GM18867 (cell line): ENCODE measurements around the gene MME.
"Not testable (repeated sequence)": the region's sequence is repeated elsewhere in the genome, so short reads cannot be mapped to it uniquely, and the experiment has no call there.

Experiments used
- ATAC-seq: cut with Tn5 transposase; IDR thresholded peaks from one replicate; pipeline ENCODE4 v1.9.1; 2021; ENCODE audit warnings: mild to moderate bottlenecking, moderate library complexity; ENCODE audit not compliant: unreplicated experiment

Gene MME

DNA sequence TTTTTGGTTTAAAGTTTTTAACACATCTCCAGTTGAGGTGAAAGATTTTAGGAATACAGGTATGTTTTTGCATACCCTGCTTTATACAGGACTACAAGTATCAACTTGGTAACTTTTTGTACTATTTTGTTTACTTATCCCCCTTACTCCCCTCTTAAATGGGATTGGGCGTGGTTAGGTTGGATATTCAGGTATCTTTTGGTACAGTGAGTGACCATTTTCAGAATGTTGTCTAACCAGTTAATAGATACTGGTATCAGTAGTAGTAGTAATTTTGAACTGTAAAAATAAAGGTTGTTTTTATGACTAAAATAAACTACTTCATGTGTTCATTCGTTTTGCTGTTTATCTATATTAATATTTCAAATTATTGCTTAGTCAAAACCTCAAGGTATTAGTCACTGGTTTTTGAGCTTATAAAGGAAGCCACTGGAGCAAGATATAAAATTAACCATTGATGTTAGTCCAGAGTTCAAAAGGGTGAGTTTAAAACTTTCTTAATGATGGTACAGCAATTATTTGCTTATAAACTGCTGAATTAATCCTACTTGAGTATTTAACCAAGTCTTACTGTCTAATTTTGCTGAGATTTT lies 3.3 kb downstream of the MME start:
- no peak for ATAC-seq

DNA sequence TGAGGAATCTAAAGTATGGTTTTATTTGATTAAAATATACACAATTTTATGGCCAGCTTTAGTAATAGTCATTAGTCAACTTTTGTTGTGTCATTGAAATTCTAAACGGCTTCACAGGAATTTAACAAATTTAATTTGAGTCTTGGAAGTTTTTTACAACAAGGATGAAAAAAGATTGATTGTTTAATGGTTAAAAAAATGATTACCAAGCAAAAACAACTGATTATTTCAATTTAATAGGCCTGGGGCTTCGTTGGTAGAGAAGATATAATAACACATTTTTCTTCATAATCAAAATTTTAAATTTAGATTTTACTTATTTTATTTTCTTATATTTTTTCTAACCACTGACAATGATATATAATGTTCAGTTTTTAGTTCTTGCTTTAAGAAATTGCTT lies 4.4 kb downstream of the MME start:
- no peak for ATAC-seq

DNA sequence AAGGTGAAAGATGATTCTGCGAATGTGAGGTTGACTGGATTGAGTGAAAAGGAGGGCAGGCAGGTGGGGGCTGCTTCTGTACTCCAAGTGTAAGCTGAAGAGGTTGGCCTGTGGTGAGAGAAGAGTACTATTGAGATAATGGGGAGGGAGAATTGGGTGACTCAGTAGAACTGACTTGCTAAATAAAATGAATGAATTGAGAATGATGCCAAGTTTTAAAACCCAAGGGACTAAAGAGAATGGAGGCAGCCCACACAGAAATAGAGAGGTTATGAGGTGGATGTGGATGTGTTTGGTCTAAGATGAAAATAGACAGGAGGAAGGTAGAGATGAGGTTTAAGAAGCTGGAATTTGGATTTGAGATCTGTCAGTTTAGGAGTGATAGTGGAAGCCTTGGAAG lies 5.9 kb downstream of the MME start:
- no peak for ATAC-seq

DNA sequence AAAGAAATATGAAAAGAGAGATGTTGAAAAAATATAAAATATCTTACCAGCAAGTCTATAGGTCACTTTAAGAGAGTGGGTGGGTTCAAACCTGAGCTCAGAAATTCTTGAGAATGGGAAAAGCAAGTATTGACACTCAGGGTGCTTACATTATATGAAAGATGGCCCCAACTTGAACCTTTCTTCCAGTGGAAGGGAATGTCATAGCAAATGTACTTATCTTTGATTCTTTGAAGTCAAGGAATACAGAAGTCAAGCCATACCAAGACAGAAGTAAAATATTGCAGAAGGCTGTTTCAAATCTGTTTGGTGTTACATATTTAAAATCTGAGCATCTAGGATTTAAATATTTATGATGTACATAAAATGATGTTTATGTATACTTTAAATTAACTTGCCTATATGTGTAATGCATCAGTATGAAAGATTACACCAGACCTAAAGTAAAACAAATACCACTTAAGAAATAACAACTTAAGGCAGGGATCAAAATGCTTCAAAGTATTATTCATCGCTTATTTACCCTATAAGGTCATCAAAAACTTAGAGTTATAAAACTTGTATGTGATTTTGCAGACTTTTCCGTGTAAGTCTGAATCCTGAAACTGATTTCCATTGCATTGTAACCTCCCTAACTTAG lies 8.7 kb downstream of the MME start:
- ATAC-seq, result no peak

DNA sequence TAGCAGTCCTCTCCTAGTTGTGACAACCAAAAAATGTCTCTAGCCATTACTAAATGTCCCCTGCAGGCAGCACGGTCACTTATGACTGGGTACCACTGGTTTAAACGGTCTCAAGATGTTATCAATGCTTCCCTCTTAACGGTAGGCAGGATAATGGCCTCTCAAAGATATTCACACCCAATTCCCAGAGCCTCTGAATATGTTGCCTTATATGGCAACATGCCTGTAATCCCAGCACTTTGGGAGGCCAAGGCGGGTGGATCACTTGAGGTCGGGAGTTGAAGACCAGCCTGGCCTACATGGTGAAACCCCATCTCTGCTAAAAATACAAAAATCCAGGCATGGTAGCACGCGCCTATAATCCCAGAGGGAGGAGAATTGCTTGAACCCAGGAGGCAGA lies 9.4 kb downstream of the MME start:
- ATAC-seq, result no peak

DNA sequence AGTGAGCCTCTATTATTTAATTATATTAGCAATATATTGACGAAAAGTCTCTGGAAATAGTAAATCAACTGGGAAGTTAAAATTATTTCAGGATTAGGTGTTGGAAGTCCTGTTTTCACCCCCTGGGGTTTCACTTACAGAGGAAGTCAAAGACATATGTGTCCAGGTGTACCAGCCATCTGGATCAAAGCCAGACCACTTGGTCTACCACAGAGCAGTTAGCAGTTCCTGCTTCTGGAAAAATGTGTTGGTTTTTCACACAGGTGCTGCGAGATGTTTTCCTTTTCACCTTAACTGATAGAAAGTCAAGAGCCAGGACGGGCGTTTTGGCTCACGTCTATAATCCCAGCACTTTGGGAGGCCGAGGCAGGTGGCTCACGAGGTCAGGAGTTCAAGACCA lies 13.1 kb downstream of the MME start:
- ATAC-seq, result no peak

DNA sequence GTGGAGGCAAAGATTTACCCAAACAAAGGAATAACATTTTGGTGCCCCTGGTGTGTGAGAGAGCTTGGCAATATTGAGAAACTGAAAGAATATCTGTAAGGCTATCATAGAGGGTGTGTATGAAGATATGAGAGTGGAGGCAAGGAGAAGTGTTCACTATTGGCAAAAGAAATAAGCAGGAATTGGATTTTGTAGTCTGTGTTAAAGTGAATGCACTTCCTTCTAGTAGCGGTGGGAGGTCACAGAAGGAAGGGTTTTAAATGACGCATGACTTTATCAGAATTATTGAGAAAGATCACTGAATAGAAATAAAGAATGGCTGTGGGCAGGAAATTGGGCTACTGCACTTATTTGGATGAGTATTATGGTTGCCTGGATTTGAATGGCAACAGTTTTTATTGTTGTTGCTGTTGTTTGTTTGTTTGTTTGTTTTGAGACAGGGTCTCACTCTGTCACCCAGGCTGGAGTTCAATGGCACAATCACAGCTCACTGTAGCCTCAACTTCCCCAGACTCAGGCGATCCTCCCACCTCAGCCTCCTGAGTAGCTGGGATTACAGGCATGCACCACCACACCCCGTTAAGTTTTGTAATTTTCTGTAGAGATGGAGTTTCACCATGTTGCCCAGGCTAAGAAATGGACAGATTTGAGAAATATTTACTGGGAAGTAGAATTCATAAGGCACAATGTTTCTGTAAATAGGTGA lies 16.3 kb downstream of the MME start:
- no peak for ATAC-seq

DNA sequence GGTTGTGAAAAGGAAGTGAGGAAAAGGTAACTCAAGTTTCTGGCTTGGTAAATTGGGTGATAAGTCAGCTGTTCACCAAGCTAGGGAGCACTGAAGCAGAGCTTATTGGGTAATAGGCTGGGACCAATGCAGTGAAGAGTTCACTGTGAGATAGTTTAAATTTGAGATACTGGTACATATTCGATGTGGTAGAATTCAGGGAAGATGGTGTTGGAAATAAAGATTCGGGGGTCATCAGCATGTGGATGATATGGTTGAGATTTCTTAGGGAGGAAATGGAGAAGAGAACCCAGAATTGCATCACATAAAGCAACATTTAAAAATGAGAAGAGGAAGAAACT lies 16.9 kb downstream of the MME start:
- no peak for ATAC-seq

DNA sequence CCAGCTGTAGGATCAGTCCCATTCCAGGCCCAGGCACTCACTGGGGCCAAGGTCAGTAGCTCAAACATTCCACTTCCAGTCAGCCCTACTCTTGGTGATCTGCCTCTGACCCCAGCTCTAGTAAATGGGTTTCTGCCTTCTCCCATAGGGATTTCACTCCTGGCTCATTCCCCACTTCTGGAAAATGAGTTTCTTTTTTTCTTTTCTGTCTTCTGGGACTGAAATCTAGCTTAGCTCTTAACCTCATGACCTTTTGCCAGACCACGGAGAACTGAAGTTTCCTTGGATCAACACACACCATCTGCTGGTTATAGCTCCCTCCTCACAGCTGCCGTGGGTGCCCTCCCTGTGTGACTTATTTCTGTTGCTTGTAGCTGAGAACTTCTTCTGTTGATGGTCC lies 21.3 kb downstream of the MME start:
- no peak for ATAC-seq

DNA sequence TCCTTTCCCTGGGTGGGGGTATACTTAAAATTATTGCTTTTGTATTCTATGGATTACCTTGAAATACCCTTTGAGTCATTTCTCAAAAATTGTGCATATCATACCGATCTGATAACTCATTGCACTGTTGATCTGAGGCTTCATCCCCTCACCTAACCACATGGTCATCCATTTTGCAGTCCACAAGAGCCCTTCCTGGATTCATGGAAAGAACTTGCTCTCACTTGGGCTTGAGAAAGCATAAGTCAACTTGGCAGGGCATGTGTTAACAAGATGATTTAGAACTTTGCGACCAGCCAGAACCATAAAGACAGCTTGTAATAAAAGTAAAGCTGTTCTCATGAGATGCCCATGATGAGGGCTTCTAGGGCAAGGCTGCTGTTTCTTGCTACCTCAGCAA lies 22.2 kb downstream of the MME start:
- ATAC-seq, result no peak

DNA sequence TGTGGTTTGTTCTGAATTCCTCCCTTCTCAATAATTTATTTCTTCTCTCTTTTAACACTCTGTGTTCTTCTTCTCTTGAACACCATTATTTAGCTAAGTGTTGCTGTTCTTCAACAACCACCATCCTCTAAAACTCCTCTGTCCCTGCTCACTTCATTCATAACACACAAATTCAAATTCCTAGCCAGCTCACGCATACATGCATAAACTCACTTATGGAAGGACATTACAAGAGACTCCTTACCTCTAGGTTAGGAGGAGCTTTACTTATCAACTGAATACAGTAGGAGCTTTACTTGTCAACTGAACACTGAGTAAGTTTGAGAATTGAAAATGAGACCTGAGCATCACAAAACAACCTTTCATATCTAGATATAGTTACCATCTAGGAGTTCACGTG lies 23.6 kb downstream of the MME start:
- no peak for ATAC-seq

DNA sequence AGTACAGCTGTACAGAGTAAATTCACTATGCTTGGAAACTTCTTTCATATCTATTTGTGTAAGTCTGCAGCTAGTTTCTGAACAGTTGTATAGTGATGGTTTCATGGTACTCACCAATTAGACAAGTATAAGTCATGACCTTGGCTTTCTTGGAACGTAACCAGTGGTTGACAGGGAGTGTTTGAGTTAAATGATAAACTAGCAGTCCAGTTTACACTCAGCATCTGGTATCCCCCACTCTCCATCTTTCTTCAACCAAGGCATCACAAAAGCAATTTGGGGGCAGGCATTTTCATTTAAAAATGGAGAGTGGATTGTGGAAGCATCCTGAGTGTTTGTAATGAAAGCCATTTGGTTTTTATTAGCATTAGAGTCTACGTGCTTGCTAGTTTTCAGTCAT lies 26.0 kb downstream of the MME start:
- no peak for ATAC-seq

DNA sequence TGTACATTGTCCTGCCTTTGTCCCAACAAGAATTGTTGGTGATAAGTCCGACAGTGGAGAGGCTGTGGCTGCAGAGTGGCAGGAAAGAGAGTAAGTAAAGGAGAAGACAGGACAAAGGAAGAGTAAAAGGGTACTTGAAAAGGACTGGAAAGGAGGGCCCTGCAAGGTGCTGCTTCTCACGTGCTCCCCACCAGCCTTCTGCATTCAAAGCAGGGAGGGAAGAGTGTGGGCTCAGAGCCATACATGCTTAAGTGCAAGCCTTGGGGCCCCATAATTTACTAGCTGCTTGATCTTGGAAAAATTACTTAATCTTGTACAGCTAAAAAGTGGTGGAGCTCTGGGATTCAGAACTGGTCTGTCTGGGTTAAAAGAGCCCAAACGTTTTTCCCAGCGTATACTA lies 29.9 kb downstream of the MME start:
- no peak for ATAC-seq

DNA sequence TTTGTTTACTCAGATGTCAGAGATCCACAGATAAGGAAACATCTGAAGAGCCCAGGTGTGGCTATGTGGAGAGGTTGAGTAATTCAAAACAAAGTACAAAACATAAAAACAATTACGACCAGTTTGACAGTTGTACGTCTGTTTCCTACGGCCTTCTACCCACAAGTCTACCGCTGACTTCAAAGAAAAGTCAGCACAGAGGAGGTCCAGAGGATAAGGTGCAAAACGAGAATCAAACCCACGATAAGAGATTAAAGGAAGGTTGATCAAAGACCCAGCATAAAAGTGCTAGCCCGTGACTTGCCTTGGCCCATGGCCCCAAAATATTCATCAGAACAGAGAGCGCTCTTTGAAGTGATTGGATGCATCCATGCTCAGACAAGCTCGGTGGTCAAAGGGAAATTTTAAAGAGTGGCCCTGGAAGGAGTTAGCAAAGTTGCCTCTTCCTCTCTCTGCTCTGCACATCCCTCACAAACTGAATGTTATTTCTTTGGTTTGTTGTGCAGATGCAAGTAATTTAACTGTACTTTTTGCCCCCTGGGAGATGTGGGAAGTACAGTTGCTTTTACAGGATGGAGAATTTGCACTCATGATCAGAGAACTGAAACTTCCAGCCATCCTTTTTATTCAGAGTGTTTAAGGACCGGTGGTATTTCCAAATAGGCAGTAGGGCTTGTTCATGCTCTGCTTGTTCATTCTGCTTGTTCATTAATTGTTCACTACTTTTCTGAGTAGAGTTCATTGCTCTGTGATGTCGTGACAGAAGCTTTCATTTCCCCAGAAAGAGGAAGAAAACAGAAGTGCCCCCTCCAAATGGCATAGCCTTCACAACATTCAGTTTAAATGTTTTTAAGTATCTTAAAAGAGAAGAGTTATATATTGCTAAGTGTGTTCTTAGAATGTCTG lies 31.1 kb downstream of the MME start:
- ATAC-seq, result no peak

DNA sequence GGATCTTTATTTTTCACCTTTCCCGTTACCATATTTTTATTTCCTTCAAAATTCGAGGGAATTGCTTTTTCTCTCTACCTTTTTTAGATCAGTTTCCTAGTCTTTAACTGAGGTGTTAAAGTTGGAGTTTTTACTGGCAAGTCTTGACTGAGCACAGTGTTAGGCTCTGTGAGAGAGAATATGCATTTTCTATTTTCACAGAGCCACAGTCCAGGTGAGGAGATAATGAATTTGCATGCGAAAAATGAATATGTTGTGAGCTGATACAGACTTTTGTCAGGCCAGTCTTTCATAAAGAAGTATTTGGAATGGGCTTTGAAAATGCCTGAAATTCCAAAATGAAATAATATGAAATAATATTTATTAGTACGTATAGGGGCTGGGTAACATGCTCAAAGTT lies 31.9 kb downstream of the MME start:
- no peak for ATAC-seq

DNA sequence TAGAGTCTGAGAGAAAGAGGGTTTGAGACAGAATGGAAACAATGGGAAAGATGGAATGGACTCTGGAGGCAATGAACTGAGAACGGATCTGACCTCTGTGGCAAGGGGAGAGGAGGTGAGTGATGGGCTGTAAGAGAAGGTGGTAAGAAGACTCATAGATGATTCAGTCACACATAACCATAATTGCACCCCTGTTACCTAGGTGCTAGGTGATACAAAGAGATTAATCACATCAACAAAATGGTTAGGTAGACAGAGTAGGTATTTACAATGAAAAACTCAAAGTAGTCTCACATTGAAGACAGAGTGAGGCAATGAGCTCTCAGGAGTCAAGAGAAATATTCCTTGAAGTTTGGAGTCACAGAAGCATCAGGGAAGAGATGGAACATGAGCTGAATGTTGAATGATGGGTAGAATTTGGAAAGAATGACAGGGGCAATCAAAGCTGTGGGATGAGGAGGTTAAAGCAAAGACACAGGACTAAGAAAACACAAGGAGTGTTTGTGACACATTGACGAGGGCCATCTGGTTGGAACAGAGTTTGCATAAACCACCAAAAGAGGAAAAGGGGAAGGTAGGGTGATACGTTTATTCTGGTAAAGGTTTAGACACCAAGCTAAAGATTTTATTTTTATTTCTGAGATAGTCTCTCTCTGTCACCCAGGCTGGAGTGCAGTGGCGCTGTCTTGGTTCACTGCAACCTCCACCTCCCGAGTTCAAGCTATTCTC lies 32.7 kb downstream of the MME start:
- ATAC-seq, result no peak

DNA sequence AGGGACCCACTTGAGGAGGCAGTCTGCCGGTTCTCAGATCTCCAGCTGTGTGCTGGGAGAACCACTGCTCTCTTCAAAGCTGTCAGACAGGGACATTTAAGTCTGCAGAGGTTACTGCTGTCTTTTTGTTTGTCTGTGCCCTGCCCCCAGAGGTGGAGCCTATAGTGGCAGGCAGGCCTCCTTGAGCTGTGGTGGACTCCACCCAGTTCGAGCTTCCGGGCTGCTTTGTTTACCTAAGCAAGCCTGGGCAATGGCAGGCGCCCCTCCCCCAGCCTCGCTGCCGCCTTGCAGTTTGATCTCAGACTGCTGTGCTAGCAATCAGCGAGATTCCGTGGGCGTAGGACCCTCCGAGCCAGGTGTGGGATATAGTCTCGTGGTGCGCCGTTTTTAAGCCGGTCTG lies 44.6 kb downstream of the MME start:
- not testable (repeated sequence) for ATAC-seq

DNA sequence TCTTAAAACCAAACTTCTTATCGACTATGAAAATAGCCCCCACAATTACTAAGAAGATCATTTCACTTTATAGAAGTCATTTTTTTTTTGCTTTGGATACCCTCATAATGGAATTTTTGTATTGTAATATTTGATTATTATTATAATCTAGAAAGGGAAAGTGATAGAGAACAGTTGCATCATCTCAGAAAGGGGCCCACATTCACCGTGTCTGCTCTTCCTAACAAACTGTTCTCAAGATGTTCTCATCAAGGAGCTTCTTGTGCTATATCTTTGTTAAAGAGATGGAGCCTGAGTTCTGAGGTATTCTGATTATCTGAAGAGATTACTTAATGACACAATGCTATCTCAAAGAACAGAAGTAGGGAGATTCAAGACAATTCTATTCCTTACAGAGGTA lies 49.3 kb downstream of the MME start:
- no peak for ATAC-seq

DNA sequence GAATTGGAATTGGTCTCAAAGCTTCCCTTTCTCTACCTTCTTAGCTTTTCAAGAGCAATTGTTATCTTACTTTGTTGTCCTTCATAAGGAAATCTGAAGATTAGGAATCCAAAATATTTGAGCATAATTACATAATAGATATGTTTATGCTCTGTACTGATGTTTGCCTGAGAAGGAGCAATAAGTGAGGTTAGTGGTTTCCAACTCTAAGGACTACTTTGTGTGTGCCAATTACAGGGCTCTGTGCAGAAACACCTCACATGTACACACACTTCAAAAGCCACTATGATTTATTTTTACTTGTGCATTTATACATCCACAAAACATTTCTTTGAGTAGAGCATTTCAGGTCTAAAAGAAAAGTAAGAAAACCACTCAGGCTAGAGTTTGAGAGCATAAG lies 49.9 kb downstream of the MME start:
- ATAC-seq, result no peak

DNA sequence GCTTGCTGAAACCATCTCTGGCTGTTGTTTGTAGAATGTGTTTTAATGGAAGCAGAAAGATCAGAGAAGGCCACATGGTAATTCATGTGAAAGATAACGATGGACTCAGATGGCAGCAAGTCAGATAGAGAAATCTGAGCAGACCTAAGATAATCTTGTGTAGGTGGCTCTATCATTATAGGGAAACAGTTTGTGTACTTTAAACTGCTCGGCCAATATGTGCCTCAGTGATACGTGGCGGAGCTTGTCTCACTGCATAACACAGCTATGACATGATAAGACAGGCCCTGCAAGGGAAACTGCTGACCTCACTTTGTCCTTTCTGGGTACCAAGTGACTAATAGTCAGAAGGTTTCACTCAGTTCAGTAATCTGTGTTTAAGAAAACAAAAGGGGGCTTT lies 51.0 kb downstream of the MME start:
- ATAC-seq, result peak; percentile 83

DNA sequence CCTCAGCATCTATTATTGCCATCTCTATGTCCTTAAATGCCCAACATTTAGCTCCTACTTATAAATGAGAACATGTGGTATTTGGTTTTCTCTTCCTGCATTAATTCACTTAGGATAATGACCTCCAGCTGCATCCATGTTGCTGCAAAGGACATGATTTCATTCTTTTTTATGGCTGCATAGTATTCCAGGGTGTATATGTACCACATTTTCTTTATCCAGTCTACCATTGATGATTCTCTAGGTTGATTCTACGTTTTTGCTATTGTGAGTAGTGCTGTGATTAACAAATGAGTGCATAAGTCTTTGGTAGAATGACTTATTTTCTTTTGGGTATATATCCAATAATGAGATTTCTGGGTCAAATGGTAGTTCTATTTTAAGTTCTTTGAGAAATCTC lies 54.2 kb downstream of the MME start:
- not testable (repeated sequence) for ATAC-seq
